Type B pancreatic cell (in vitro differentiated cells): ENCODE measurements around the gene PRR12. TPM values are rescaled to one million over a fixed set of nuclear protein-coding genes. Genes with fewer than 3 reads are reported as not detected.

Experiments
- DNase-seq: peaks from one replicate; pipeline ENCODE4 v3.0.0; 2021; ENCODE audit warnings: mixed read lengths; ENCODE audit not compliant: unreplicated experiment; ENCODE audit errors: extremely low spot score
- H3K27ac Mint-ChIP-seq: 2 replicates; pipeline ENCODE4 v1.8.0; 2021; ENCODE audit warnings: mild to moderate bottlenecking, mixed read lengths
- H3K27me3 Mint-ChIP-seq: 2 replicates; pipeline ENCODE4 v1.8.0; 2021; ENCODE audit warnings: mixed read lengths
- H3K36me3 Mint-ChIP-seq: 2 replicates; pipeline ENCODE4 v1.8.0; 2021; ENCODE audit warnings: mixed read lengths
- H3K4me1 Mint-ChIP-seq: one replicate; pipeline ENCODE4 v1.8.0; 2021; ENCODE audit warnings: mixed read lengths; ENCODE audit not compliant: unreplicated experiment
- H3K4me3 Mint-ChIP-seq: 2 replicates; pipeline ENCODE4 v1.8.0; 2021; ENCODE audit warnings: mild to moderate bottlenecking, mixed read lengths
- H3K9me3 Mint-ChIP-seq: 2 replicates; pipeline ENCODE4 v1.8.0; 2021; ENCODE audit warnings: mixed read lengths
- total RNA-seq: library from RNA; stranded (reverse); gene quantifications from 2 replicates; pipeline ENCODE4 v1.2.1, GENCODE V29; 2021; ENCODE audit warnings: low replicate concordance
- TF ChIP-seq, protein P1 (sequence below): fragments of 200-600 bp; sonication (generic); conservative IDR thresholded peaks from 2 replicates; pipeline ENCODE4 v1.5.0; 2021; ENCODE audit warnings: antibody characterized with exemption, mild to moderate bottlenecking

Gene PRR12
- total RNA-seq, 1 donor from 2014 or later = 40.0 TPM

GRCh38 chr19:49637821-49638738, 47.1 kb downstream of the PRR12 start:
- Mint-ChIP-seq H3K27ac (peak overlapping the region; percentile 100), H3K4me3 (peak overlapping the region; percentile 84), H3K9me3 (no peaks in the 10 kb centered on the region), H3K4me1 (peaks cover 49% of the 10 kb centered on the region), H3K27me3 (no peaks in the 10 kb centered on the region), H3K36me3 (no peaks in the 10 kb centered on the region)
- TF ChIP-seq, protein P1, sequence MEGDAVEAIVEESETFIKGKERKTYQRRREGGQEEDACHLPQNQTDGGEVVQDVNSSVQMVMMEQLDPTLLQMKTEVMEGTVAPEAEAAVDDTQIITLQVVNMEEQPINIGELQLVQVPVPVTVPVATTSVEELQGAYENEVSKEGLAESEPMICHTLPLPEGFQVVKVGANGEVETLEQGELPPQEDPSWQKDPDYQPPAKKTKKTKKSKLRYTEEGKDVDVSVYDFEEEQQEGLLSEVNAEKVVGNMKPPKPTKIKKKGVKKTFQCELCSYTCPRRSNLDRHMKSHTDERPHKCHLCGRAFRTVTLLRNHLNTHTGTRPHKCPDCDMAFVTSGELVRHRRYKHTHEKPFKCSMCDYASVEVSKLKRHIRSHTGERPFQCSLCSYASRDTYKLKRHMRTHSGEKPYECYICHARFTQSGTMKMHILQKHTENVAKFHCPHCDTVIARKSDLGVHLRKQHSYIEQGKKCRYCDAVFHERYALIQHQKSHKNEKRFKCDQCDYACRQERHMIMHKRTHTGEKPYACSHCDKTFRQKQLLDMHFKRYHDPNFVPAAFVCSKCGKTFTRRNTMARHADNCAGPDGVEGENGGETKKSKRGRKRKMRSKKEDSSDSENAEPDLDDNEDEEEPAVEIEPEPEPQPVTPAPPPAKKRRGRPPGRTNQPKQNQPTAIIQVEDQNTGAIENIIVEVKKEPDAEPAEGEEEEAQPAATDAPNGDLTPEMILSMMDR = no peak
- DNase-seq = no peak

DNA sequence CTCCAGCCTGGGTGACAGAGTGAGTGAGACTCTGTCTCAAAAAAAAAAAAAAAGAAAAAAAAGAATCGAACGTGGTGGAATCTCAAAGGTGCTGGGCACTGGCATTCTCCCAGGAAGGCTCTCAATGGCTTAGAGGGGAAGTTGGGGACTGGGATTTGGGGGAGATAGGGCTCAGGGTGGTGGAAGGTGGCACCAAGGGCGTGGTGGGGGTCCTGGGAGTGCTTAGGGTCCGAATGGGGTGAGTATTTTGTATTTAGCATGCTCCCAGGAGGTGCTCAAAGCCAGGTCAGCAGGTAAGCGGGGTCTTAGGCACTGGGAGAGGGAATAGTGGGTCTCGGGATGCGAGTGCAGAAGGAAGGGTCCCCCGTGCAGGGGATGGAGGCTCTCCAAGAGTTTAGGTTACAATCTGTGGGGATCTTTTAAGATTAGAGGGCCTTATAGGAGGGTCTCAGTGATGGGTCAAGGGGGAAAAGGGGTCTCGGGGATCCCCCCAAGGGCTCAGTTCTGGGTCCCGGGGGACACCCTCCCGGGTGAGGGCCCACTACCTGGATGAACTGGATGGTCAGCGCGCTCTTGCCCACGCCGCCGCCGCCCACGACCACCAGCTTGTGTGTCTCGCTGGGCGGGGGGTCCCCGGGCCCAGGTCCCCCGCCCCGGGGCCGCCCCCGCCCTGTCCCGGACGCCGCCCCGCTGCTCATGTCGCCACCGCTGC, 48.6 kb downstream of the PRR12 start:
- Mint-ChIP-seq H3K27ac (peak overlapping the region; percentile 100), H3K4me1 (peaks cover 59% of the 10 kb centered on the region), H3K27me3 (no peaks in the 10 kb centered on the region), H3K36me3 (no peaks in the 10 kb centered on the region), H3K9me3 (no peaks in the 10 kb centered on the region), H3K4me3 (peak overlapping the region; percentile 98)
- DNase-seq = no peak
- TF ChIP-seq, protein P1 = no peak

DNA sequence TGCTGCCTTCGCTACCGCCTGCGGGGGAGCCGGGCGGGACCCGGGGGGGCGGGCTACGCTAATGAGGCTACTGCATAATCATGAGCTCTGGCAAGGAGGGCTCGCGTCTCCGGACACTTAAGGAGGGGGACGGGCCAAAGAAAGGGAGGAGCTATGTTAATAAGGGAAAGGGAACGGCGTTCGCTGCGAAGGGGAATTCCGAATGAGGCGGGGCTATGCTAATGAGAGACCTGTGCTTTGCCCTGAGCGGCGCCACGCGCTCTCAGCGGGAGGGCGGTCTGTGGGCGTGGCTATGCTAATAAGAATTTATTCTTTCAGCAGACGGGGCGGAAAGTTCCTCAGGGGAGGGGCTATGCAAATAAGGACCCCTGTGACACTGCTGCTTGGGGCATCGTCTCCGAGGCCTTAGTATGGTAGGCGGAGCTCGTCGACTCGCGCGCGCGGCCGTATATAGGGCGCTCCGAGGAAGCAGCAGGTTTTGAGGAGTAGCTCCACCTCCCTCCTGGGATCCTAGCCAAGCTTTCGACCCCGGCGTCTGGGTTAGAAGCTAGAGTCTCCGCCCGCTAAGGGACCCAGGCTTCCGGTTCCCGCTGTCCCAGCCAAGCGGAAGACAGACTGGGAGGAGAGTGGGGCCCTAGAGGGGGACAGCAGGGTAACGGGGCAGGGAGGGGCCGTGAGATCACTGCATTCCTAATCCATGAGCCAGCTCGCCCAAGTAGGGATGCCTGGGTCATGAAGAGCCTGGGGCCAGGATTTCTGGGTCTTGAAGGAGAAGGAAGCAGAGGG, 49.3 kb downstream of the PRR12 start, which contains the start of gene RRAS:
Gene RRAS, minus strand, starts transcription at position 31 of the 786 bp plus-strand sequence. CDS start 45 bp downstream, outside the sequence.
- peak within 1 kb of the TSS; percentile 98 for H3K4me3 Mint-ChIP-seq
- DNase-seq = peak; percentile 100
- no peaks in the 10 kb centered on the region for H3K27me3 Mint-ChIP-seq
- TF ChIP-seq, protein P1 = no peak
- H3K36me3 Mint-ChIP-seq = no peaks in the 10 kb centered on the region
- H3K27ac Mint-ChIP-seq = peak within 1 kb of the TSS; percentile 100
- peaks cover 59% of the 10 kb centered on the region for H3K4me1 Mint-ChIP-seq
- no peaks in the 10 kb centered on the region for H3K9me3 Mint-ChIP-seq

- DNase-seq = peak; percentile 100
- Mint-ChIP-seq H3K4me3 (peak within 1 kb of the TSS; percentile 98), H3K27ac (peak within 1 kb of the TSS; percentile 100), H3K36me3 (no peaks in the 10 kb centered on the region), H3K27me3 (no peaks in the 10 kb centered on the region), H3K4me1 (peaks cover 49% of the 10 kb centered on the region), H3K9me3 (no peaks in the 10 kb centered on the region)
- TF ChIP-seq, protein P1 = no peak
Measured at GRCh38 chr19:49641688-49642491, 50.9 kb downstream of the PRR12 start, which contains the start of gene SCAF1. TSS of gene SCAF1 (plus strand) at chr19:49642209. CDS start at chr19:49645027, 2,818 bp downstream.
